ENCODE results near the gene KHNYN. TPM values are rescaled to one million over a fixed set of nuclear protein-coding genes. Genes with fewer than 3 reads are reported as not detected.
A peak's percentile ranks its signal among the peaks of the same experiment; 100 is the strongest.

The KHNYN gene
- total RNA-seq, 1 experiment from 2014 or later: 53.4 TPM

- H3K4me3 ChIP-seq: no peak overlapping the region
- ChIA-PET POLR2A (ENCODE audit: unreplicated experiment) (no interaction called here), CTCF (interaction anchor here (1.0 kb wide), 1 partner anchor 103 kb away, joined by 4 read pairs; no protein-coding TSS in a partner anchor)
- peaks cover 10% of the 10 kb centered on the region; the same call in 1 of the 2 replicates for H3K79me2 ChIP-seq (ENCODE audit: low read depth)
- no peaks in the 10 kb centered on the region for H3K36me3 ChIP-seq (ENCODE audit: low read depth)
- TF ChIP-seq EZH2 (IDR thresholded peaks at IDR 0.05; ENCODE audit: low read depth): no peak
- TF ChIP-seq CTCF (conservative IDR thresholded peaks at IDR 0.05): peak; percentile 81
- H4K20me1 ChIP-seq (ENCODE audit: insufficient read depth): 0 out of 2 replicates have a peak, but pooled peaks cover 4% of the 10 kb centered on the region
- intact Hi-C loops (cut with micrococcal nuclease; ENCODE audit: unreplicated experiment): loop anchor here (1.0 kb wide), 1 partner anchor 103 kb away; no protein-coding TSS in a partner anchor
- BruUV-seq (replicated peaks): no TSS peak
- peaks cover 18% of the 10 kb centered on the region; the same call in 1 of the 2 replicates for H3F3A ChIP-seq (ENCODE audit: insufficient read depth, low read depth)
- H2AFZ ChIP-seq: no peak overlapping the region
- peaks cover 2% of the 10 kb centered on the region for H3K4me1 ChIP-seq (replicated peaks; ENCODE audit: insufficient read depth)
- H3K27ac ChIP-seq: peak overlapping the region; percentile 54; the same call in 1 of the 2 replicates
- H3K9me3 ChIP-seq (ENCODE audit: insufficient read depth, low read depth): no peaks in the 10 kb centered on the region
- no peaks in the 10 kb centered on the region for H3K27me3 ChIP-seq (ENCODE audit: insufficient read depth, low read depth)
- DNase-seq: peak; percentile 36 to 63
- H3K9me2 ChIP-seq (ENCODE audit: insufficient read depth): no peaks in the 10 kb centered on the region
- H3K4me2 ChIP-seq: no peak overlapping the region
These were observed 6.7 kb downstream of the KHNYN start for GRCh38 chr14:24436355-24437019.

- Histone ChIP-seq H3K36me3 (ENCODE audit: low read depth) (no peaks in the 10 kb centered on the region), H3K4me2 (no peak overlapping the region), H3K9me2 (ENCODE audit: insufficient read depth) (no peaks in the 10 kb centered on the region), H4K20me1 (ENCODE audit: insufficient read depth) (0 out of 2 replicates have a peak, but pooled peaks cover 2% of the 10 kb centered on the region), H2AFZ (no peak overlapping the region), H3F3A (ENCODE audit: insufficient read depth, low read depth) (peaks cover 24% of the 10 kb centered on the region; the same call in 1 of the 2 replicates), H3K9me3 (ENCODE audit: insufficient read depth, low read depth) (no peaks in the 10 kb centered on the region), H3K27me3 (ENCODE audit: insufficient read depth, low read depth) (no peaks in the 10 kb centered on the region), H3K79me2 (ENCODE audit: low read depth) (peaks cover 9% of the 10 kb centered on the region; the same call in 1 of the 2 replicates), H3K27ac (no peak overlapping the region), H3K4me3 (no peak overlapping the region), H3K4me1 (replicated peaks; ENCODE audit: insufficient read depth) (no peaks in the 10 kb centered on the region; the same call in 1 of the 2 replicates)
- no peak for DNase-seq
- ChIA-PET CTCF (interaction anchor here (0.9 to 1.0 kb wide), 2 partner anchors 104 kb away, joined by 3 to 4 read pairs; no protein-coding TSS in a partner anchor), POLR2A (ENCODE audit: unreplicated experiment) (interaction anchor here (0.5 to 0.6 kb wide), 2 partner anchors 41 to 130 kb away, joined by 3 to 5 read pairs; no protein-coding TSS in a partner anchor)
- BruUV-seq (replicated peaks): no TSS peak
- intact Hi-C loops (cut with micrococcal nuclease; ENCODE audit: unreplicated experiment): no loop called here
- TF ChIP-seq CTCF (conservative IDR thresholded peaks at IDR 0.05) (peak; percentile 56; the same call in 1 of the 2 replicates), EZH2 (IDR thresholded peaks at IDR 0.05; ENCODE audit: low read depth) (no peak)
These were observed 7.4 kb downstream of the KHNYN start for GRCh38 chr14:24437020-24437735.

GRCh38 chr14:24437736-24438067, 7.9 kb downstream of the KHNYN start:
- intact Hi-C loops (cut with micrococcal nuclease; ENCODE audit: unreplicated experiment): no loop called here
- no TSS peak for BruUV-seq (replicated peaks)
- H2AFZ ChIP-seq: no peak overlapping the region
- no peaks in the 10 kb centered on the region for H4K20me1 ChIP-seq (ENCODE audit: insufficient read depth)
- no peaks in the 10 kb centered on the region for H3K27me3 ChIP-seq (ENCODE audit: insufficient read depth, low read depth)
- H3K4me2 ChIP-seq: no peak overlapping the region
- no peak for DNase-seq
- peaks cover 9% of the 10 kb centered on the region; the same call in 1 of the 2 replicates for H3K79me2 ChIP-seq (ENCODE audit: low read depth)
- POLR2A ChIA-PET (ENCODE audit: unreplicated experiment): interaction anchor here (0.5 kb wide), 1 partner anchor 41 kb away, joined by 5 read pairs; no protein-coding TSS in a partner anchor
- no peak overlapping the region for H3K4me3 ChIP-seq
- CTCF ChIA-PET: interaction anchor here (0.9 kb wide), 1 partner anchor 104 kb away, joined by 3 read pairs; no protein-coding TSS in a partner anchor
- no peaks in the 10 kb centered on the region for H3K9me3 ChIP-seq (ENCODE audit: insufficient read depth, low read depth)
- H3K9me2 ChIP-seq (ENCODE audit: insufficient read depth): no peaks in the 10 kb centered on the region
- H3K4me1 ChIP-seq (replicated peaks; ENCODE audit: insufficient read depth): no peaks in the 10 kb centered on the region
- H3F3A ChIP-seq (ENCODE audit: insufficient read depth, low read depth): peaks cover 28% of the 10 kb centered on the region
- no peak overlapping the region for H3K27ac ChIP-seq
- TF ChIP-seq CTCF (conservative IDR thresholded peaks at IDR 0.05) (no peak), EZH2 (IDR thresholded peaks at IDR 0.05; ENCODE audit: low read depth) (no peak)
- H3K36me3 ChIP-seq (ENCODE audit: low read depth): no peaks in the 10 kb centered on the region
